Fibroblast of lung (primary cell): ENCODE results near the gene IGSF11.

Experiments
- EZH2 ChIP-seq: IDR thresholded peaks from 2 replicates; pipeline ENCODE4 v1.5.1; 2012; ENCODE audit warnings: low read length, control low read depth, mild to moderate bottlenecking; ENCODE audit errors: missing control alignments
- TF ChIP-seq, protein P1 (sequence below), 2 donors: IDR thresholded peaks in 1 of 2; conservative IDR thresholded peaks in 1 of 2; 1 replicate in 1 of 2; 2 replicates in 1 of 2; pipeline ENCODE4 v1.5.1; 2011 to 2012; ENCODE audit warnings: low read length in 2 of 2, control low read depth in 1 of 2, inconsistent platforms in 1 of 2, low read depth in 1 of 2, mild to moderate bottlenecking in 1 of 2

DNA sequence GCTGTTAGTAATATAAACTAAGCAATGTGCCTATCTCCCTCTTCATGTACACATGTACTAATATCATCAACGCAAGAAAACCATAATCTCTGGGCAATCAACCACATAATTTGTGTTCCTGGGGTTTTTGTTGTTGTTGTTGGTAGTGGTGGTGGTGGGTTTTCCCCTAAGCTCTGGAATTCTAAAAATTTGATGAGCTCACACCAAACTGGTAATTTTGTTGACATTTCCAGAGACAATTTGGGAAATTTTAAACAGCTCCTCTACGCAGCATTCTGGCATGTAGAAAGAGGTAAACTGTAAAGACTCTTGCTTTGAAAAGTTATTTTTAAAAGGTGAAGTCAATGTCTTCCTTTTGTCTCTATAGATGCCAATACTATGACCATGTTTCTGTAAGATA lies 126.7 kb downstream of the IGSF11 start:
- TF ChIP-seq, protein P1, sequence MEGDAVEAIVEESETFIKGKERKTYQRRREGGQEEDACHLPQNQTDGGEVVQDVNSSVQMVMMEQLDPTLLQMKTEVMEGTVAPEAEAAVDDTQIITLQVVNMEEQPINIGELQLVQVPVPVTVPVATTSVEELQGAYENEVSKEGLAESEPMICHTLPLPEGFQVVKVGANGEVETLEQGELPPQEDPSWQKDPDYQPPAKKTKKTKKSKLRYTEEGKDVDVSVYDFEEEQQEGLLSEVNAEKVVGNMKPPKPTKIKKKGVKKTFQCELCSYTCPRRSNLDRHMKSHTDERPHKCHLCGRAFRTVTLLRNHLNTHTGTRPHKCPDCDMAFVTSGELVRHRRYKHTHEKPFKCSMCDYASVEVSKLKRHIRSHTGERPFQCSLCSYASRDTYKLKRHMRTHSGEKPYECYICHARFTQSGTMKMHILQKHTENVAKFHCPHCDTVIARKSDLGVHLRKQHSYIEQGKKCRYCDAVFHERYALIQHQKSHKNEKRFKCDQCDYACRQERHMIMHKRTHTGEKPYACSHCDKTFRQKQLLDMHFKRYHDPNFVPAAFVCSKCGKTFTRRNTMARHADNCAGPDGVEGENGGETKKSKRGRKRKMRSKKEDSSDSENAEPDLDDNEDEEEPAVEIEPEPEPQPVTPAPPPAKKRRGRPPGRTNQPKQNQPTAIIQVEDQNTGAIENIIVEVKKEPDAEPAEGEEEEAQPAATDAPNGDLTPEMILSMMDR (conservative IDR thresholded peaks at IDR 0.05 in 1 of 2, IDR thresholded peaks at IDR 0.05 in 1 of 2; ENCODE audit: low read depth in 1 of 2, low read length in 2 of 2), result no peak
- TF ChIP-seq EZH2, result no peak
